T-helper 1 cell treated with Interleukin-12 subunit alpha and Interleukin-12 subunit beta and Interleukin-4 antibody, amounts not matched to agents 30 μg/mL and 1 μg/mL, for 36 hours (primary cell): ENCODE measurements around the gene TYMP.

Source experiments
- H3K27ac Mint-ChIP-seq: one replicate; pipeline ENCODE4 v1.8.0; 2021; ENCODE audit warnings: mild to moderate bottlenecking, mixed read lengths
- H3K27me3 Mint-ChIP-seq: one replicate; pipeline ENCODE4 v1.8.0; 2021; ENCODE audit warnings: low read depth, mixed read lengths
- H3K36me3 Mint-ChIP-seq: one replicate; pipeline ENCODE4 v1.8.0; 2021; ENCODE audit warnings: low read depth, mixed read lengths
- H3K4me1 Mint-ChIP-seq: one replicate; pipeline ENCODE4 v1.8.0; 2021; ENCODE audit warnings: low read depth, mixed read lengths
- H3K4me3 Mint-ChIP-seq: one replicate; pipeline ENCODE4 v1.8.0; 2021; ENCODE audit warnings: mild to moderate bottlenecking, moderate library complexity, mixed read lengths
- H3K9me3 Mint-ChIP-seq: one replicate; pipeline ENCODE4 v1.8.0; 2021; ENCODE audit warnings: mixed read lengths

TYMP gene

GRCh38 chr22:50483977-50484853, 45.6 kb downstream of the TYMP start:
- Mint-ChIP-seq H3K27ac (no peak overlapping the region), H3K27me3 (peaks cover 11% of the 10 kb centered on the region), H3K4me1 (peaks cover 7% of the 10 kb centered on the region), H3K9me3 (no peaks in the 10 kb centered on the region), H3K4me3 (no peak overlapping the region), H3K36me3 (no peaks in the 10 kb centered on the region)

GRCh38 chr22:50483556-50483955, 46.3 kb downstream of the TYMP start:
- Mint-ChIP-seq H3K27ac (no peak overlapping the region), H3K27me3 (peaks cover 14% of the 10 kb centered on the region), H3K4me3 (no peak overlapping the region), H3K36me3 (no peaks in the 10 kb centered on the region), H3K4me1 (peaks cover 7% of the 10 kb centered on the region), H3K9me3 (no peaks in the 10 kb centered on the region)

- H3K4me1 Mint-ChIP-seq, result peaks cover 7% of the 10 kb centered on the region
- peaks cover 16% of the 10 kb centered on the region for H3K27me3 Mint-ChIP-seq
- H3K4me3 Mint-ChIP-seq, result peak overlapping the region; percentile 28
- H3K36me3 Mint-ChIP-seq, result no peaks in the 10 kb centered on the region
- H3K9me3 Mint-ChIP-seq, result no peaks in the 10 kb centered on the region
- no peak overlapping the region for H3K27ac Mint-ChIP-seq
Observed at GRCh38 chr22:50483106-50483505, 46.7 kb downstream of the TYMP start.

- peak overlapping the region; percentile 75 for H3K4me3 Mint-ChIP-seq
- H3K9me3 Mint-ChIP-seq, result no peaks in the 10 kb centered on the region
- H3K36me3 Mint-ChIP-seq, result no peaks in the 10 kb centered on the region
- H3K27ac Mint-ChIP-seq, result no peak overlapping the region
- peaks cover 7% of the 10 kb centered on the region for H3K4me1 Mint-ChIP-seq
- peaks cover 16% of the 10 kb centered on the region for H3K27me3 Mint-ChIP-seq
Observed at GRCh38 chr22:50482107-50483074, 47.4 kb downstream of the TYMP start.

- Mint-ChIP-seq H3K9me3 (no peaks in the 10 kb centered on the region), H3K4me3 (peak within 1 kb of the TSS; percentile 75), H3K4me1 (peaks cover 11% of the 10 kb centered on the region), H3K36me3 (no peaks in the 10 kb centered on the region), H3K27ac (peak within 1 kb of the TSS; percentile 55), H3K27me3 (peaks cover 16% of the 10 kb centered on the region)
Observed at GRCh38 chr22:50481440-50482106, 48.2 kb downstream of the TYMP start, which contains the start of gene ADM2. TSS of gene ADM2 (plus strand) at chr22:50481543. CDS start at chr22:50481848, 305 bp downstream.

- H3K4me3 Mint-ChIP-seq, result peak overlapping the region; percentile 65
- H3K9me3 Mint-ChIP-seq, result no peaks in the 10 kb centered on the region
- H3K27me3 Mint-ChIP-seq, result peaks cover 16% of the 10 kb centered on the region
- peaks cover 10% of the 10 kb centered on the region for H3K4me1 Mint-ChIP-seq
- no peak overlapping the region for H3K27ac Mint-ChIP-seq
- H3K36me3 Mint-ChIP-seq, result no peaks in the 10 kb centered on the region
Observed at GRCh38 chr22:50481045-50481439, 48.8 kb downstream of the TYMP start.

GRCh38 chr22:50479721-50480120, 50.1 kb downstream of the TYMP start:
- Mint-ChIP-seq H3K36me3 (no peaks in the 10 kb centered on the region), H3K27me3 (peaks cover 16% of the 10 kb centered on the region), H3K4me1 (peaks cover 12% of the 10 kb centered on the region), H3K9me3 (no peaks in the 10 kb centered on the region), H3K4me3 (peak overlapping the region; percentile 73), H3K27ac (peak overlapping the region; percentile 55)

- peaks cover 5% of the 10 kb centered on the region for H3K36me3 Mint-ChIP-seq
- H3K27ac Mint-ChIP-seq, result no peak overlapping the region
- peaks cover 23% of the 10 kb centered on the region for H3K4me1 Mint-ChIP-seq
- H3K4me3 Mint-ChIP-seq, result no peak overlapping the region
- peaks cover 16% of the 10 kb centered on the region for H3K27me3 Mint-ChIP-seq
- no peaks in the 10 kb centered on the region for H3K9me3 Mint-ChIP-seq
Observed at GRCh38 chr22:50477923-50478322, 51.9 kb downstream of the TYMP start.

- no peaks in the 10 kb centered on the region for H3K9me3 Mint-ChIP-seq
- peaks cover 16% of the 10 kb centered on the region for H3K27me3 Mint-ChIP-seq
- H3K36me3 Mint-ChIP-seq, result peaks cover 5% of the 10 kb centered on the region
- peak overlapping the region; percentile 65 for H3K4me3 Mint-ChIP-seq
- peak overlapping the region; percentile 41 for H3K27ac Mint-ChIP-seq
- peaks cover 30% of the 10 kb centered on the region for H3K4me1 Mint-ChIP-seq
Observed at GRCh38 chr22:50476868-50477267, 52.9 kb downstream of the TYMP start.
